IPS-NIHi11 (cell line): ENCODE data around the gene ZFAND2B.
"Not testable (repeated sequence)": the region's sequence is repeated elsewhere in the genome, so short reads cannot be mapped to it uniquely, and the experiment has no call there.

Source experiments
- DNase-seq: peaks from one replicate; pipeline ENCODE4 v3.0.0; 2012; ENCODE audit warnings: mixed read lengths, low spot score

Gene ZFAND2B

GRCh38 chr2:219250049-219250781 is 43.6 kb downstream of the ZFAND2B start:
- DNase-seq = no peak

- DNase-seq = no peak
Measured at GRCh38 chr2:219251656-219252055, 45.1 kb downstream of the ZFAND2B start.

- DNase-seq = no peak
Measured at GRCh38 chr2:219252084-219252483, 45.5 kb downstream of the ZFAND2B start.

- no peak for DNase-seq
Measured at GRCh38 chr2:219252570-219252899, 46.0 kb downstream of the ZFAND2B start.

GRCh38 chr2:219252900-219253752 is 46.5 kb downstream of the ZFAND2B start, which contains the start of gene TUBA4B:
Gene TUBA4B (plus strand): TSS chr2:219253243. CDS start chr2:219253408, 165 bp downstream.
- DNase-seq = peak; percentile 54

- peak; percentile 97 for DNase-seq
Measured at GRCh38 chr2:219253753-219254589, 47.4 kb downstream of the ZFAND2B start, which contains the start of gene TUBA4A. Gene TUBA4A (minus strand): TSS chr2:219253918. CDS start chr2:219253858, 60 bp downstream.

- DNase-seq = no peak
Measured at GRCh38 chr2:219254590-219255201, 48.1 kb downstream of the ZFAND2B start.

- not testable (repeated sequence) for DNase-seq
Measured at GRCh38 chr2:219258942-219259341, 52.4 kb downstream of the ZFAND2B start.
